Measurements from ENCODE around the gene FBN1. TPM values are rescaled to one million over a fixed set of nuclear protein-coding genes. Genes with fewer than 3 reads are reported as not detected.

The FBN1 gene
- total and polyA plus RNA-seq, 8 donors: 1.5 to 35.2 (median 5.2) TPM

GRCh38 chr15:48400086-48400485, 245.4 kb downstream of the FBN1 start:
- no peak for TF ChIP-seq CTCF (IDR thresholded peaks at IDR 0.05)

GRCh38 chr15:48397841-48398240, 247.7 kb downstream of the FBN1 start:
- no peak for TF ChIP-seq CTCF (IDR thresholded peaks at IDR 0.05)
- no peaks in the 10 kb centered on the region for H3K4me1 ChIP-seq
- intact Hi-C loops (cut with DNase I): no loop called here
- no peak overlapping the region for H3K4me3 ChIP-seq
- no peaks in the 10 kb centered on the region for H3K36me3 ChIP-seq
- no peak for DNase-seq
- H3K9me3 ChIP-seq: no peaks in the 10 kb centered on the region
- no peaks in the 10 kb centered on the region for H3K27me3 ChIP-seq
- WGBS, 2 donors: 56 to 62% methylated on average over 5 of the region's 5 CpGs
- no peak for ATAC-seq
- H3K27ac ChIP-seq: no peak overlapping the region
- no peak for FAIRE-seq

More at GRCh38 chr15:48400086-48400485, 245.4 kb downstream of the FBN1 start:
- H3K36me3 ChIP-seq: no peaks in the 10 kb centered on the region
- H3K9me3 ChIP-seq: no peaks in the 10 kb centered on the region
- no peaks in the 10 kb centered on the region for H3K27me3 ChIP-seq
- ATAC-seq (no peak), DNase-seq (no peak), FAIRE-seq (no peak)
- intact Hi-C loops (cut with DNase I): no loop called here
- no peaks in the 10 kb centered on the region for H3K4me1 ChIP-seq
- no peak overlapping the region for H3K27ac ChIP-seq
- no peak overlapping the region for H3K4me3 ChIP-seq
- WGBS, 2 donors: 44 to 60% methylated on average over 2 of the region's 2 CpGs

- Histone ChIP-seq H3K9me3 (no peaks in the 10 kb centered on the region), H3K4me1 (no peaks in the 10 kb centered on the region), H3K4me3 (no peak overlapping the region), H3K36me3 (no peaks in the 10 kb centered on the region), H3K27me3 (no peaks in the 10 kb centered on the region), H3K27ac (no peak overlapping the region)
- FAIRE-seq: no peak
- no peak for DNase-seq
- no peak for TF ChIP-seq CTCF (IDR thresholded peaks at IDR 0.05)
- no peak for ATAC-seq
- WGBS, 2 donors: 54 to 57% methylated on average over 5 of the region's 5 CpGs
- intact Hi-C loops (cut with DNase I): no loop called here
Observed at GRCh38 chr15:48396020-48396419, 249.5 kb downstream of the FBN1 start.

- no peaks in the 10 kb centered on the region for H3K27me3 ChIP-seq
- FAIRE-seq: no peak
- TF ChIP-seq CTCF (IDR thresholded peaks at IDR 0.05): no peak
- H3K4me3 ChIP-seq: no peak overlapping the region
- no peak overlapping the region for H3K27ac ChIP-seq
- H3K36me3 ChIP-seq: no peaks in the 10 kb centered on the region
- ATAC-seq: peak in 3 of 4 donors; percentile 19 to 66 (median 58)
- H3K9me3 ChIP-seq: no peaks in the 10 kb centered on the region
- 87 to 90% methylated on average over 5 of the region's 5 CpGs for whole genome bisulfite sequencing, 2 donors
- intact Hi-C loops (cut with DNase I): no loop called here
- DNase-seq: peak in 1 of 6 donors; percentile 13
- no peaks in the 10 kb centered on the region for H3K4me1 ChIP-seq
Observed at GRCh38 chr15:48395521-48396011, 249.9 kb downstream of the FBN1 start.

GRCh38 chr15:48394970-48395369, 250.5 kb downstream of the FBN1 start:
- Histone ChIP-seq H3K27me3 (no peaks in the 10 kb centered on the region), H3K4me1 (no peaks in the 10 kb centered on the region), H3K4me3 (no peak overlapping the region), H3K27ac (no peak overlapping the region), H3K36me3 (no peaks in the 10 kb centered on the region), H3K9me3 (no peaks in the 10 kb centered on the region)
- DNase-seq (no peak), FAIRE-seq (no peak), ATAC-seq (no peak)
- no peak for TF ChIP-seq CTCF (IDR thresholded peaks at IDR 0.05)
- intact Hi-C loops (cut with DNase I): no loop called here
- 80 to 86% methylated on average over 4 of the region's 4 CpGs for WGBS, 2 donors

Measured in pancreas (tissue), 10 donors.